Epidermal melanocyte (primary cell): ENCODE data around the gene SF3A1.

Source experiments
- DNase-seq: peaks from one replicate; pipeline ENCODE4 v3.0.0; 2011; ENCODE audit warnings: low spot score; ENCODE audit not compliant: insufficient read length

Gene SF3A1

GRCh38 chr22:30305906-30306626 is 50.6 kb downstream of the SF3A1 start:
- no peak for DNase-seq

GRCh38 chr22:30305519-30305905 is 51.2 kb downstream of the SF3A1 start:
- no peak for DNase-seq

DNA sequence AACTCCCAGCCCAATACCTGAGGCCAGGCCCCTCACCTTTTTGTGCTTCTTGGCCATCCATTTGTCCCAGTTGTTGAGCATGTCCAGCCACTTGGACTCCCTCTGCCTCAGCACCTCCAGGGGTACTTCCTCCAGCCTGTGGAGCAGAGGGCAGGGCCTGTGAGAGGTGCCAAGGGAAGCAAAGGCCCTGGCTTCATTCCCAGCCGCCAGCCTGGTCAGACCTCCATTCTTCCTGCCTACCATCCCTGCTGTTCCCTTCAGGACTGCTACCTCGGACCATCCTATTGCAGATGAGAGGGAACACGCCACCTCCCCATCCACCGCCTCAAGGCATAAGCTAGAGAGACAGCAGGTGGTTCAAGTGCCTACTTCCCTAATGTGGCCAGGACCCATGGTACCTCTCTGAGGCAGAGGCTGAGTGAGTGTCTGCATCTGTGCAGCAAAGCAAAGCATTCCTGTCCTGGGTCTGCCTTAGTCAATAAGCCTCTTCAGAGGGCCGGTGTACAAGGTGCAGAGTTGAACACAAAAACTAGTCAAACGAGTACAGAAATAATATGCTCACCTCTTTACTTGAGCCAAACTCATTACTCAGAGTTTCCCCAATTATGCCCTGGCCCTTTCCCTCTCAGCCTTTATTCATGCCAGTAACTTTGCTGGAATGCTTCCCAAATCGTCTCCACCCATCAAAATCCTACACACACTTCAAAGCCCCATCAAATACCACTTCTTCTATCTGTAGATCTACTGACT is 52.0 kb downstream of the SF3A1 start:
- no peak for DNase-seq

DNA sequence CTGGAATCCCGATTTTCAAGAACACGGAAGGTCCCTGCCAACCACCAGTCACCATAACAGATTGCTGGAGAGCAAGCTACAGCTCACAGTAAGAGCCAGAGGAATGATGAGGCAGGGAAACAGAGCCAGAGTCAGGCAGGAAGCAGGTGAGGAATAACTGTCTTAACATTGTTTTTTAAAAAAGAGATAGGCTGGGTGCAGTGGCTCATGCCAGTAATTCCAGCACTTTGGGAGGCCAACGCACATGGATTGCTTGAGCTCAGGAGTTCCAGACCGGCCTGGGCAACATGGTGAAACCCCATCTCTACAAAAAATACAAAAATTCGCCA is 53.9 kb downstream of the SF3A1 start:
- no peak for DNase-seq

DNA sequence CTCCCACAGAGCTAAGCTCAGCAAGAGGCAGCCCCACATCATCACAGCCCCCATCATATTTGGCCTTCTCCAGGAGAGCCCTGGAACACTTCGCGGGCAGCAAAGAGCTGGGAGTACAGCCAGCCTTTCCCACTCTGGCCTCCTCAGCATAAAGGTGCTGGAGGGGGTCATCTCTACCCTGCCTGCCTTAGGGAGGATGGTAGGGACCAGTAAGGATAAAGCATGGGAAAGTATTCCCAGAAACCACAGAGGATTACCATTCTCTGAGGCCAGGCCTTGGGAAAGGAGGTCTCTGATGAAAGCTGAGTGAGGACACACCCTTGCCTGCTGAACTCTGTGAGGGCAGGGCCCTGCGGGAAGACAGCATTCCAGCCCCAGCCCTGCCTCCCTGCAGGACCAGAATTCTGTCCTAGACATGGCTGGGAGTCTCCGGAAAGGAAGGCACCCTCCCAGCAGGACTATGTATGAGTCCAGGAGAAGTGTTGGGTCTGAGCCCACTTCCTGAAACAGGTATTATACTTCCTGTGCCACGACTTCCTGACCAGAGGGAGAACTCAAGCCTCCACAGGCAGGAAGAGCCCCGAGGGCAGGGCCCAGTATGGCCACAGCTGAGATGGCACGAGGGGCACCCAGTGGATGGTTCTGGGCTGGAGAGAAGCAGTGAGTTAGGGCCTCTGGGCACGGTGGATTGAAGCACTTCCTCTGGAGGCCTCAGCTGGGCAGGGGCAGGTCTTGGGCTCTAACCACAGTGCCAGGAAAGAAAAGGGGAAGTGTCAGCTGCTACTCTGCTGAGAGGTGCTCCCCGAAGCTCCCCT is 54.5 kb downstream of the SF3A1 start:
- no peak for DNase-seq

DNA sequence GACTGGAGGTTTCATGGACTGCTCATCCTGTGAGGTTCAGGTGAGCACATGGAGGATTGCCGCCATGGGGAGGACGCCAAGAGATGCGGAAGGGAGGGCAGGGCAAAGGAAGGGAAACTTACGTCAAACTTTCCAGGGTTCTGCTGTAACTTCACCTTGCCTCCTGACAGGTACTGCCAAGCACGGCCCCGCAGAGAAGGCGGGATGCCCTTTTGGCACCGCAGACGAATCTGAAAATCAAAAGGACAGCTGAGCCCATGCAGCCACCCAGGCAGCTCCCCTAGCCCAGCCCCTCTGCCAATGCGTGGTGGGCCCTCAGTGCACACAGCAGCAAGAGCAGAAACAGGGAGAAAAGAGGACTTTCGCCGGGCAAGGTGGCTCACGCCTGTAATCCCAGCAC is 57.4 kb downstream of the SF3A1 start:
- no peak for DNase-seq

DNA sequence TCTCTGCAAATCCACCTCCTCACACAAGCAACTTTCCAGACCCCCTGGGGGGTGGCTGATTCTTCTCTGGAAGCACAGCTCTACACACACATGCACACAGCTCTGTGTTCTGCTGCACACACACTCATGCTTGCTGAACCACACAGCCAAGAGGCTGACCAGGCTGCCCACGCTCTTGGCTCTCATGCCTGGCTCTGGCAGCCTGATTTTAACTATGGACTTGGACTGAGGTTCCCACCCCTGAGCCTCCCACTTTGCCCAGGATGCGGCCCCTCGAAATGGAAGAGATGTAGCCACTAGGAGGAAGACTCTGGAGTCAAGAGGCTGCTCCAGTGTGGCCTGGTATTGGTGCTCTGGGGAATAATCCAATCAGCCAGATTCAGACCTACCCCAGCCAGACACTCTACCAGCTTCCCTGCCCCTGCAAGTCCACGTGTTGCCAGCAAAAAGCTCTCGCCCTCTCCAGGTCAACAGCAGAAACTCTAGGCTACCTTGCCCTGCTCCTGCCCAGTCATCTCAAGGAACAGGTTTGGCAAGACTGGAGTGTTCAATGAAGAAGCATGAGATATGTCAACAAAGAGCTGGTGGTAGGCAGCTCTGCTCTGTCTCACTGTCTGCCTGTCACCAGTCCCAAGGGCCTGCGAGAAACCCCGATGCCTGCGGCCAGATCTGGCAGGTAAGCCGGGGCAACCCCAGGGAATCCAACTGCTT is 58.5 kb downstream of the SF3A1 start:
- no peak for DNase-seq

DNA sequence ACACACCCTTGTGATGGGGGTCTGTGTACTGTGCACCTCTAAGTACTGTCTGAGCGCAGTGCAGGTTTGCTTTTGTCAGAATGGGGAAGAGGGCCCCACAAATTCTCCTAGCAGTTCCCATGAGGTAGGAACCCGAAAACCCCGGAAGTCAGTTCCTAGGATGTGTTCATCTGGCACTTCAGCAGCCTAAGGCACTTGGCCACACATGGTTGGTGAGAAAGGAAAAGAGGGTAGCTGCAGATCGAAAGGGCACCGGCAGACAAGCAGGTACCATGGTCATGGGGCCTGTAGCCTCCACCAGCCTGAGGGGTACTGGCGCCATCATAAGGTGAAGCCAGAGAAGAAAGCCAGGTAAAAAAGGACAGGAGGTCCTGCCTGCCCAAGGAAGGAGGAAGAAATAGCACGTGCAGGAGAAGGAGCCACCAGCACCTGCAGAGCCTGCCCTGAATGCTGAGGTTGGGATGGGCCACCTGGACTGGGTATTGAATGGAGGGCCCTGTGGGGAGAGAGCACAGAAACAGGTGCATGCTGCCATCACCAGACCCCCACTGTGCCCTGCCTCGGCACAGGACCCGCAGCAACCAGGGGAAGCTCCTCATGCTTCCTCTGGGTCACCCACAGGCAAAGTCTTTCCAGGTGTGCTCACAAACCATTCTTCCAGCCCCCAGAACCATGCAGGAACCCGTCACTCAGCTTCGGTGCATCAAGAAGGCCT is 59.3 kb downstream of the SF3A1 start:
- no peak for DNase-seq

GRCh38 chr22:30296833-30297232 is 59.9 kb downstream of the SF3A1 start:
- no peak for DNase-seq

DNA sequence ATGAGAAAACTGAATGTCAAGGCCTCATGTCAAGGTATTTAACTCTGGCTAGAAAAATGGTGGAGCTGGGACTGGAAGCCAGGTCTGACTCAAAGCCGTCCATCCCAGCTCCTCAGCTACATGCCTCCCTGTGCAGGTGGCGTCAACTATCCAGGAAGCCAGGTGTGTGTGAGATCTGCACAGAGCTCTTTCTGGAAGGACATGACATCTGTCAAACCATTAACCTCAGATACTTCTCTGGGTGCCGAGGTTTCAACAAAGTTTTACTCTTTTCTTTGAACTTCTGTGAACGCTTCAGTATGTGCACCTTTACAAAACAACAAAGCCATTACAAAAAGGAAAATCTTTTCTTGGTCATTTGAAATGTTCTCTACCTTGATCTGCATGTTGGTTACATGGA is 60.4 kb downstream of the SF3A1 start:
- DNase-seq, result no peak

GRCh38 chr22:30295576-30295975 is 61.1 kb downstream of the SF3A1 start:
- no peak for DNase-seq

DNA sequence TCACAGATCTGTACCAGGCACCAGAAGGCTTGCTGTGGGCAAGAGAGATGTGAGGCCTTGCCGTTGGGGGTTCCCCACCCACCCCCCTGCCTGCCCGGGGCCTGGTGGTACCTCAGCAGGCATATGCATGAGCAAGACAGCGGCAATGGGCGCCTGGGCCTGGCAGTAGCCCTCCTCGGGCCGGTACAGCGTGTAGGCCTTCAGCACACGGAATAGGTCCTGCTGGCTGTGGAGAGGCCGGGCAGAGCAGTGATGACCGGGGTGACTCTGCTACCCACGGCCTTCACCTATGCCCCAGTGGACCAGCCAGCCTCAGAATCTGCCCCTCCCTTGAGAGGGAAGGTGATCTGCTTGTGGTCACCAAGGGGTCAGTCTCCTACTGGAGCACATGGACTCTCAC is 61.9 kb downstream of the SF3A1 start:
- DNase-seq, result no peak

DNA sequence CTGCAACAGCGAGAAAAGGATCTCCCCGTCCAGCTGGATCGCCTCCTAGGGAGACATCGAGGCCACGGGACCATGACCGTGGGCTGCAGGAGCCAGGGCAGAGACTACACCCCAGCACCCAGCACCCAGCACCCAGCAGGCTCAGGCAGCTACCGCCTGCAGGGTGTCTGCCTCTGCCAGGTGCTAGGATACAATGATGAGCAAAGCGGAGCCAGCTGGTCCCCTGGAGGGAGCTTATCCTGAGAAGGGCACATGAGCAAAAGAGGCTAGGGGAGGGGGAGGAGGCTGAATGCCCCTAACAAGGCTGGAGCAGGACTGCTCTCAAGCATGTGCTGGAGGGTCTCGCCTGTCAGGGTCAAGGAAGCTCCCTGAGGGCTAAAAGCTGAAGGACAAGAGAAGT is 62.6 kb downstream of the SF3A1 start:
- no peak for DNase-seq

GRCh38 chr22:30293026-30293425 is 63.7 kb downstream of the SF3A1 start:
- no peak for DNase-seq

DNA sequence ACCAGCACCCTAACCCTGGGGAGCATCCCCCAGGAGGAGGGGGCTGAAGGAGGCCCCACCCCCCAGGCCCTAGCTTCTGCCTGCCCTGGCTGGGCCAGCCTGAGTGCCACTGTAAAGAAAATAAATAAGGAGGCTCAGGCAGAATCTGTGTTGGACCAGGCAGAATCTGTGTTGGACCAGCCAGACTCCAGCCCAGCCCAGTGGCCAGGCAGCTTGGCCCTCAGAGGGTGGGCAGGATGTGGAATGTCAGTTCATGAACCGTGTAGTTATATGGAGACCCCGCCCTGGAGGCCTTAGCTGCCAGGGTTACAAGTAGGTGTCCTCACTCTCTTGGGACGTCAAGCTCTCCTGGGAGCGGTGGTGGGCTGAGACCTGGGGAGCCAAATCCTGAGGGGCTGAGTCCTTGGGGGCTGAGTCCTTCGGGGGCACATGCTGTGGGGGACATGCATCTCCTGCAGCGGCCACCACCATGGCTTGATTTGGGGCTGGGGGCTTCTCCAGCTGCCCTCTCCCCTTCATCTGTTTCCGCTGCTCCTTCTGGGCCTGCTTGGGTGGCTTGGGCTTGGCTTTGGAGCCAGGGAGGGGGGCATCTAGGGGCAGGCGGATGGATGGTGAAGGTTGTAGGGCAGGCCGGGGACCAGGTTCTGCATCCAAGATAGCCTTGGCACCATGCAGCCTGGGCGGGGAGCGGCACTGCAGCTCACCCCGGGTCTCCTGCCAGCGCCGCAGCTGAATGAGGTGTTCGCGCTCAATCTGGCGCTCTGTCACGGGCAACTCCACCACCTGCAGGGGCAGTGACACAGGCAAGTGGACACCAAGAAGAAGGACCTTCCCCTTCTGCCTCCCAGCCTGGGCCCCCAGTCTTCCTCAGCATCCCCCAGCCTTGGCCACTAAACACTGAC is 64.4 kb downstream of the SF3A1 start:
- DNase-seq, result no peak

DNA sequence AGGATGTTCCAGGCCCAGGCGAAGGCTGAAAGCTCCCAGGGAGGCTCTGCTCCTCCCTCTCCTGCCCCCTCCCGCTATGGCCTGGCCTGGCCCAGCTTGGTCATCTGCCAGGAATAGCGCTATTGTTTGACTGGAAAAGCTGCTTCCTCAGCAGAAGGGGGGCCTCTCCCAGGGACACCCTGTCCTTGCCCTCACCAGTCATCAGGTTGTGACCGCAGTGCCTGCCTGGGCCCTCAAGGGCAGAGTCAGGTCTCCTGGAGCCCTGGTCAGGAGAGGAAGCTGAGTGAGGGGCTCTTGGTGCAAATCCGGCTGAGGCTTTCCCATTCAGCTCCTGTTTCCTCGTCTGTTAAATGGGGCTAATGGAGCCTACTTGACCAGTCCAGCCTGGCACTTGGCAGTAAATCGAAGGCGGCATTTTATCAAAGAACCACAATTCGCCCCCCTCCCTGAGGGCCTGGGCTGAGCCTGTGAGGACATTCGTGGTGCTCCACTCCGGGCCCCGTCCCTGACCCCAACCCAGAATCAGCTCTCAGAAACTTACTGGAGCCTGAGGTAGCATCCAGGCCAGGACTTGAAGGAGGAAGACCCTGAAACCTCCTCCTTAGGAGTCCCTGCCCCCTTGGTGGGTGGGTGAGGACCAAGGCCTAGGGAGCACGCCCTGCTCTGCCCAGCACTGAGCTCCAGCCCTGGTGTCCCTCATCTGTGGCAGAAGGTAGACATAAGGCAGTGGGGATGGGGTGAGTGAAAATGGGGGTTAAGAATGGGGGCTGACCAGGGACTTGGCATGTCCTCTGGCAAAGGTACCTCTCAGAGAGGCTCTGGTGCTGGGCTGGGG is 65.4 kb downstream of the SF3A1 start:
- DNase-seq, result no peak

- no peak for DNase-seq
Measured at GRCh38 chr22:30290342-30291057, 66.2 kb downstream of the SF3A1 start.

GRCh38 chr22:30289980-30290313 is 66.7 kb downstream of the SF3A1 start:
- no peak for DNase-seq
